ENCODE data around the gene DLAT.
"Not testable (repeated sequence)": the region's sequence is repeated elsewhere in the genome, so short reads cannot be mapped to it uniquely, and the experiment has no call there.

Gene DLAT

DNA sequence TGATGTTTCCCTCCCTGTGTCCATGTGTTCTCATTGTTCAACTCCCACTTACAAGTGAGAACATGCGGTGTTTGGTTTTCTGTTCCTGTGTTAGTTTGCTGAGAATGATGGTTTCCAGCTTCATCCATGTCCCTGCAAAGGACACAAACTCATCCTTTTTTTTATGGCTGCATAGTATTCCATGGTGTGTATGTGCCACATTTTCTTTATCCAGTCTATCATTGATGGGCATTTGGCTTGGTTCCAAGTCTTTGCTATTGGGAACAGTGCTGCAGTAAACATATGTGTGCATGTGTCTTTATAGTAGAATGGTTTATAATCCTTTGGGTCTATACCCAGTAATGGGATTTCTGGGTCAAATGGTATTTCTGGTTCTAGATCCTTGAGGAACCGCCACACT is 21.4 kb downstream of the DLAT start:
- in situ Hi-C loops (cut with HindIII; ENCODE audit: low sequenced_read_pairs) = not testable (repeated sequence)

DNA sequence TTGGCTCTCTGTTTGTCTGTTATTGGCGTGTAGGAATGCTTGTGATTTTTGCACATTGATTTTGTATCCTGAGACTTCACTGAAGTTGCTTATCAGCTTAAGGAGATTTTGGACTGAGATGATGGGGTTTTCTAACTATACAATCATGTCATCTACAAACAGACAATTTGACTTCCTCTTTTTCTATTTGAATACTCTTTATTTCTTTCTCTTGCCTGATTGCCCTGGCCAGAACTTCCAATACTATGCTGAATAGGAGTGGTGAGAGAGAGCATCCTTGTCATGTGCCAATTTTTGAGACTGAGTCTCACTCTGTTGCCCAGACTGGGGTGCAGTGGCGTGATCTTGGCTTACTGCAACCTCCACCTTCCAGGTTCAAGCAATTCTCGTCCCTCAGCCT is 23.0 kb downstream of the DLAT start:
- in situ Hi-C loops (cut with HindIII; ENCODE audit: low sequenced_read_pairs) = not testable (repeated sequence)

DNA sequence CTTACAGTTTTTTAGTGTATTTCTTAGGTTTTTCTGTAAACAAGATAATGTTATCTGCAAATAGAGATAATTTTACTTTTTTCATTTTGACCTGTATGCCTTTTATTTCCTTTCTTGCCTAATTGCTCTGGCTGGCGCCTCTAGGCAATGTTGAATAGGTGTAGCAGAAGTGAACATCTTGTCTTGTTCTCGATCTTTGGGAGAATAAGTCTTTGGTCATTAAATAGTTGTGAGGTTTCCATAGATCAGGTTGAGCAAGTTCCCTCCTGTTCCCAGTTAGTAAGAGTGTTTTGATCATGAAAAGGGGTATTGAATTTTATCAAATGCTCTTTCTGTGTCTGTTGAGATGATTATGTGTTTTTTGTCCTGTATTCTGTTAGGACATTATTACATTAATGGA is 24.6 kb downstream of the DLAT start:
- in situ Hi-C loops (cut with HindIII; ENCODE audit: low sequenced_read_pairs) = no loop called here

DNA sequence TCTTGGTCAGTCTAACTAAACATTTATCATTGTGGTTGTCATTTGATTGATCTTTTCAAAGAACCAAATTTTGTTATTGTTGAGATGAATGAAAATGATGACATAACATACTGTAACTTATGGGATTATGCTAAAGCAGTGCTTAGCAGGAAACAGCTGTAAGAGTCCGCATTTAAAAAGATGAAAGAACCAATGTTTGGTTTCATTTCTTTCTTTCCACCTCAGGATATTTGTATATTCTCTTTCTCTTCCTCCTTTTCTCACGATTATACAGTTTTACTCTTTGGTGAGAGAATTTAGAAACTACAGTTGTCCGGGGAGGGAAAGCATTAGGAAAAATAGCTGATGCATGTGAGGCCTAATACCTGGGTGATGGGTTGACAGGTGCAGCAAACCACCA is 25.5 kb downstream of the DLAT start:
- in situ Hi-C loops (cut with HindIII; ENCODE audit: low sequenced_read_pairs) = no loop called here

- in situ Hi-C loops (cut with HindIII; ENCODE audit: low sequenced_read_pairs) = no loop called here
Observed at GRCh38 chr11:112051768-112052167, 26.6 kb downstream of the DLAT start.

GRCh38 chr11:112057170-112057569 is 32.0 kb downstream of the DLAT start:
- in situ Hi-C loops (cut with HindIII; ENCODE audit: low sequenced_read_pairs) = no loop called here

- in situ Hi-C loops (cut with HindIII; ENCODE audit: low sequenced_read_pairs) = no loop called here
Observed at GRCh38 chr11:112058103-112058502, 32.9 kb downstream of the DLAT start.

GRCh38 chr11:112062923-112063322 is 37.7 kb downstream of the DLAT start:
- in situ Hi-C loops (cut with HindIII; ENCODE audit: low sequenced_read_pairs) = loop anchor here (5.0 kb wide), 1 partner anchor 41 kb away; no protein-coding TSS in a partner anchor

- in situ Hi-C loops (cut with HindIII; ENCODE audit: low sequenced_read_pairs) = no loop called here
Observed at GRCh38 chr11:112073941-112074811, 49.0 kb downstream of the DLAT start, which contains the start of the genes NKAPD1 and PIH1D2. NKAPD1 (plus strand) TSS chr11:112074299; CDS start chr11:112075575, 1,276 bp downstream. PIH1D2 (minus strand) TSS chr11:112074017; CDS start chr11:112073174, 843 bp downstream.

GRCh38 chr11:112082729-112083128 is 57.5 kb downstream of the DLAT start:
- in situ Hi-C loops (cut with HindIII; ENCODE audit: low sequenced_read_pairs) = no loop called here

- in situ Hi-C loops (cut with HindIII; ENCODE audit: low sequenced_read_pairs) = no loop called here
Observed at GRCh38 chr11:112085822-112086421, 60.7 kb downstream of the DLAT start.

GRCh38 chr11:112086422-112087191 is 61.4 kb downstream of the DLAT start, which contains the start of the genes SDHD and TIMM8B:
SDHD (plus strand) TSS chr11:112086873; CDS start chr11:112086908, 35 bp downstream.
TIMM8B (minus strand) TSS chr11:112086756; CDS start chr11:112086723, 33 bp downstream.
- in situ Hi-C loops (cut with HindIII; ENCODE audit: low sequenced_read_pairs) = no loop called here

- in situ Hi-C loops (cut with HindIII; ENCODE audit: low sequenced_read_pairs) = no loop called here
Observed at GRCh38 chr11:112087212-112087611, 62.0 kb downstream of the DLAT start.

- in situ Hi-C loops (cut with HindIII; ENCODE audit: low sequenced_read_pairs) = not testable (repeated sequence)
Observed at GRCh38 chr11:112095302-112095701, 70.1 kb downstream of the DLAT start.

GRCh38 chr11:112096194-112096593 is 71.0 kb downstream of the DLAT start:
- in situ Hi-C loops (cut with HindIII; ENCODE audit: low sequenced_read_pairs) = no loop called here

DNA sequence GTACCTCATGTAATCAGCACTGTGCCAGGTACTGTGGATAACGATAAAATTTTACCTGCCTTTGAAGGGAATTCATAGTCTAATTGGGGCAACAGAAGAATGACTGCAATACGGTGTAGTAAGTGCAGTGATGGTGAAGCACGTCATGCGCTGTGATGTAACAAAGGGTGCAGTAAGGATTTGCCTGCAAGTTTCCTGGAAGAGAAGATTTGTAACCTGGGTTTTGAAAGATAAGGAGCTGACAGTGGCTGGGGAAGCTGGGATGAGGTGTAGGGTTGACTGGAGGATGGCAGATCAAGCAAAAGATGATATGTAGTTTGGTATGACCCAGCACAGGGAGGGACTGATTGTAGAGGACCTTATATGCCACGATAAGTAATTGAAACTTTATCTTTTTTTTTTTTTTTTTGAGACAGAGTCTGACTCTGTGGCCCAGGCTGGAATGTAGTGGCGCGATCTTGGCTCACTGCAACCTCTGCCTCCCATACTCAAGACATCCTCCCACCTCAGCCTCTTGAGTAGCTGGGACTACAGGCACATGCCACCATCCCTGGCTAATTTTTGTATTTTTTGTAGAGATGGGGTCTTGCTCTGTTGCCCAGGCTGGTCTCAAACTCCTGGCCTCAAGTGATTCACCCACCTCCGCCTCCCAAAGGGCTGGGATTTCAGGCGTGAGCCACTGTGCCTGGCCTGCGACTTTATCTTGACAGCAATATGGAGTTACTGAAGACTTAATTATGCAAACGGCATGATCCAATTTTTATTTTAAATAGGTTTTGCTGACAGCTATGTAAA is 72.7 kb downstream of the DLAT start:
- in situ Hi-C loops (cut with HindIII; ENCODE audit: low sequenced_read_pairs) = no loop called here

- in situ Hi-C loops (cut with HindIII; ENCODE audit: low sequenced_read_pairs) = no loop called here
Observed at GRCh38 chr11:112100462-112100861, 75.3 kb downstream of the DLAT start.

DNA sequence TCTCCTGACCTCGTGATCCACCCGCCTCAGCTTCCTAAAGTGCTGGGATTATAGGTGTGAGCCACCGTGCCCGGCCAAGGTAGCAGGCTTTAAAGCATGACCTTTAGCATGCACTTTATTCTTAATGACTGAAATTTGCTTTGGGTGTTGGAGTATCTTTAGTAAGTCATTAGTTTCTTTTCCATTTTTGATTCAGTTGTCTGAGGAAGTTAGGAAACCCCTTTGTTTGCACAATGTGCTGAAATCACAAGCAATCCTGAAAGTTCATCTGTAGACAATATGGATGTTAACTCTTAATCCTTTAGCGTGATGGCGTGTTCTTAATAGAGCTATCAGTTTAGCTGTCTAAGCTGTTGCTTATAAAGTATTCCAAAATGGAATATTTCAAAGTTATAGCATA is 78.2 kb downstream of the DLAT start:
- in situ Hi-C loops (cut with HindIII; ENCODE audit: low sequenced_read_pairs) = no loop called here

- in situ Hi-C loops (cut with HindIII; ENCODE audit: low sequenced_read_pairs) = no loop called here
Observed at GRCh38 chr11:112106070-112106469, 80.9 kb downstream of the DLAT start.
